Activated CD4-positive, alpha-beta T cell treated with anti-CD3 and anti-CD28 coated beads for 24 hours (primary cell): ENCODE results near the gene PTPRD.

Experiments used
- DNase-seq, 2 donors: peaks; one replicate each; pipeline ENCODE4 v3.0.0-alpha.2; 2020; ENCODE audit warnings: low read depth in 2 of 2

PTPRD gene

GRCh38 chr9:8831568-8831967, 1781.2 kb downstream of the PTPRD start:
- DNase-seq, result no peak

DNA sequence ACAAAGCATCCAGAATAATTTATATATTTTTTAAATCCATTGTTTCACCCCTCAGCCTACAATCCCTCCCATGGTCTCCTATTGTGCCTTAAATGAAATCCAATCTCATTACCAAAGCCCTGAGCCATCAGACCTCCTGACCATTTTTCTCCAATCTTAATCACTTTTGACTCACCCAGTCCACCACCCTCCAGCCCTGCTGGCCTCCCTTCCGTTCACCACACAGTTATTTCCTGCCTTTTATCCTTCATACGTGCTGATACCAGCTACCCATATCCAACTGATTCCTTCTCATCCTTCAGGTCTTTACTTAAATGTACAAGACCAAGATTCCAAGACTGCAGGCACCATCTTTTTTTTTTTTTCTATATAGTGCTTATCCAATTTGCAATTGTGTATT, 1786.5 kb downstream of the PTPRD start:
- no peak for DNase-seq

- no peak for DNase-seq
Measured at GRCh38 chr9:8825585-8826147, 1787.1 kb downstream of the PTPRD start.

- DNase-seq, result no peak
Measured at GRCh38 chr9:8823131-8823895, 1789.5 kb downstream of the PTPRD start.

GRCh38 chr9:8822667-8823025, 1790.2 kb downstream of the PTPRD start:
- no peak for DNase-seq

GRCh38 chr9:8821910-8822666, 1790.7 kb downstream of the PTPRD start:
- no peak for DNase-seq

DNA sequence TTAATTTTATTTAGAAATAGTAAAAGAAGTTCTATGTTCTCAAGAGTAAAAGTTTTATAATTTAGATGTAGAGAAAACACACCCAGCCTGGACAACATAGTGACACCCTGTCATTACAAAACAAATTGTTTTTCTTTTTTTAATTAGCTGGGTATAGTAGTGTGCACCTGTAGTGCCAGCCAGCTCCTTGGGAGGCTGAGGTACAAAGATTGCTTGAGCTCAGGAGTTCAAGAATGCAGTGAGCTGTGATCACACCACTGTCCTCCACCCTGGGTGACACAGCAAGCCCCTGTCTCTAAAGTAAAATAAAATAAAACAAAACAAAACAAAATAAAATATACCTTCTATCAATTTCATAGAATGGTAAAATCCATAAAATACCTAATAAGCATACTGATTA, 1795.5 kb downstream of the PTPRD start:
- DNase-seq, result no peak

DNA sequence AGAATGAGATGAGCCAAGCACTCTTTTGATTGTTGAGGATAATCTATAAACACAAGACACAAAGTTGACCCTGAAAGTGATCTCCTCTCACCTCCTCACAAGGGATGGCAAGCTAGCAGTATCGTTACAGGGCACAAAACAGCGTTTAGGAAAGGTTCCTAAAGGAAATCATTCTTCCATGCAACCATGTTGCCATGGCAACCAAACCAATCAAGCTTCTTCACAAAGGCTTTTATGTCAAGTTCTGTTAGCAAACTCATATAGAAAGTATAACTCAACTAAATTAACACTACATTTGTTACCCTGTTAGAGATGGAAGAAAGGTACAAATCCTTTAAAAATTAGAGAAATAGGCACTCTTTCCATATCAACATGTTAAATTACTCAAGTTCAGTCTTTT, 1796.4 kb downstream of the PTPRD start:
- DNase-seq, result no peak

GRCh38 chr9:8815931-8816330, 1796.9 kb downstream of the PTPRD start:
- DNase-seq, result no peak

- DNase-seq, result no peak
Measured at GRCh38 chr9:8815219-8815618, 1797.6 kb downstream of the PTPRD start.

DNA sequence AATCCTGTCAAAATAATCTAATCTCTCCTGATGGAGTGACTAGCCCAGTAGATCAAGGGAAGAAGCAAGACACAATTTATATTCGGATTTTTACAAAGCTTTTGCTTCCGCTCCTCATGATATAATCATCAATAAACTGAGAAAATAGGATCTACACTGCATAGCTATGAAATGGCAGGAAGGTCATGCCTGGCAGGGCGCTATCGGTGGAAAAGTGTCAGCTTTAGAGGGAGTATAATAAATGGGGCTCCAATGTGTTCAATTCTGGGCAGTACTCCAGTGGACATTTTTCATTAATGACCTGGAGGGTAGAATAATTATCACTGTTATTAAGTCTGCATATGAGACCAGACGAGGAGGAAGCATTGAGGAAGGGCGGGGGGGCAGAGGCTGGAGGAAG, 1799.9 kb downstream of the PTPRD start:
- no peak for DNase-seq

DNA sequence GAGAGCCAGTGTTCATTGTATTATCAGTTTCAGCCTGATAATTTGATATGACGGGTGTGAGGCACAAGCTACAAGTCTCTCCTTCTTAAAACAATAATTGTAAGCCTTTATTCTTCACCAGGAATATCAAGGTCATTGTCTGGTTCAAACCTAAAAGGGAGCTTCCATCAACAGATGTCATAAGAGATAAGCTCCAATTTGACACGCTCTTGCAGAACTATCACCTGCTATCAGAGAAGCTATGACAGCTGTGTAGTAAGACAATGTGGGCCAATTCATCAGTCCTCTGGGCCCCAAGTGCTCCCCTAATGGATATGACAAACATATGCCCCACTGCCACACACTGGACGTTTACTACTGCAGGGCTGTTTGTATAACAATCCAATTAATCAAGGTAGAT, 1803.1 kb downstream of the PTPRD start:
- no peak for DNase-seq

DNA sequence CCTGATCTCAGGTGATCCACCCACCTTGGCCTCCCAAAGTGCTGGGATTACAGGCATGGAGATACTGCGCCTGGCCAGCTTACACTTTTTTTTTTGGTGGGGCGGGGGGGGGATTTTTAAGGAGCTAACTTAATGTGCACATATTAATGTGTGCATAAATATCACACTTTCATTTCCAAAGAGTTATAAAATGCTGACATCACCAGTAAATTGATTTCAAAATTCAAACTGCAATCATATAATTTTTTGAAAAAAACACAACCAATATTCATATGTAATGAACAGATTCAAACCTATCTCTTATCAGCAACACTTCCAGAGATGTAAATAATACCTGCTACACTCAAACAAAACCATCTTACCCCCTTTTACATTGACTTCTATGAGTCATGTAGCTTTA, 1806.7 kb downstream of the PTPRD start:
- DNase-seq, result no peak

DNA sequence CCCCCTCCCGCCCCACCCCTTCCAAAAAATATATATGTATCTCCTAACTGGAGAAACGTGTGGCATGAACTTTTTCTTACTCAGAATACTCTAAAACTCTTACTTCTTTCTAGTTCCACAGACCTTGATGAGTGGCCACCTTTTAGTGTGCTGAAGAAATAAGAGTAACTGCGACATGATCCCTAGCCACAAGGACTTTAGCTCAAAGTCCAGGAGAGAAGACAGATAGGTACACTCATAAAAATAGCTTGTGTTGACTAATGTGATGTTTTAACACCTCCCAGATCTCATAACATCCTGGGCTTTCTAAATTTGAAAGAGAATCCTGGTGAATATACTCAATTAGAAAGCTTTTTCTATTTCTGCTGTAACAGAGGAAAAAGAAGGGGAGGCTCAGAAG, 1808.2 kb downstream of the PTPRD start:
- DNase-seq, result no peak

DNA sequence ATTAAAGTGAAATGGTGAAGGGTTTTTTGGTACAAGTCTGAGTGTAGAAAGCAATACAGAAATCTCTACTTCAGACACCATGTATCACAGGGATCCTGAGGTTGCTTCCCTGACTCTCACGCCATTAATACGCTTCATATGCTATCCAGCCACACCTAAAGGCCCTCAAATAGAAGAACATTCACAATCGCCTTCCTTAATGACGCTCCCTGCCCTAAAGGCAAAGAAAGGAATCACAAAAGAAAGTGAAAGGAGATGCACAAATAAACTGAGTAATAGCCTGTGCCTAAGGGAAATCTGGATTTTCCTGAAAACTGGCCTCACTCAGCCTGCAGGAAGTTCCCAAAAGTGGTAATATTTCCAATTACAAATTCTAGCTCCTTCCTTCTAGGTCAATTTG, 1810.6 kb downstream of the PTPRD start:
- DNase-seq, result no peak

DNA sequence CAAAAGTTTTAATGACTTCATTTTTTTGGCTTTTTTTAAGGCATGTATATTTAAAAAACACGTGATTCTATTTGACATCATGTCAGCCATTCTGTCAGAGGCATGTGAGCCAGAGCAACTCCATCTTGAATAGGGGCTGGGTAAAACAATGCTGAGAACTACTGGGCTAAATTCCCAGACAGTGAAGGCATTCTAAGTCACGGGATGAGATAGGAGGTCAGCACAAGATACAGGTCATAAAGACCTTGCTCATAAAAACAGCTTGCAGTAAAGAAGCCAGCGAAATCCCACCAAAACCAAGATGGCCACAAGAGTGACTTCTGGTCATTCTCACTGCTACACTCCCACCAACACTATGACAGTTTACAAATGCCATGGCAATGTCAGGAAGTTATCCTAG, 1812.6 kb downstream of the PTPRD start:
- no peak for DNase-seq

DNA sequence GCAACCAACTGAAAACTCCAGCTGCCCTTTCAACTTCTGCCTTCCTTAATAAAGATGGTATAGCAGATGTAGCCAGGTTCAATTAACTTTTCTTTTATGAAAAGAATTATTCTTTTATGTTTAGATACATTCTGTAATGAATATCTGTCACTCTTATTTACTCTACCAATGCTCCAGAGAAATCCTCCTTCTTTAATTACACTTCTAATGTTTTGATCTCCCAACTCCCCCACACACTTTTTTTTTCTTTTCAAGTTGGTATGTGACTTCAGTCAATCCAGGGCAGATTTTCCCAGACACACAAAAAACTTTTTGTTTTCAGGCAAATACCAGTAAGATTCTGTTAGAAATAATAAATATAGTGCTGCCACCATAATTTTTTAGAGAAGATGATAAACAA, 1813.2 kb downstream of the PTPRD start:
- no peak for DNase-seq

GRCh38 chr9:8799206-8799605, 1813.6 kb downstream of the PTPRD start:
- no peak for DNase-seq

DNA sequence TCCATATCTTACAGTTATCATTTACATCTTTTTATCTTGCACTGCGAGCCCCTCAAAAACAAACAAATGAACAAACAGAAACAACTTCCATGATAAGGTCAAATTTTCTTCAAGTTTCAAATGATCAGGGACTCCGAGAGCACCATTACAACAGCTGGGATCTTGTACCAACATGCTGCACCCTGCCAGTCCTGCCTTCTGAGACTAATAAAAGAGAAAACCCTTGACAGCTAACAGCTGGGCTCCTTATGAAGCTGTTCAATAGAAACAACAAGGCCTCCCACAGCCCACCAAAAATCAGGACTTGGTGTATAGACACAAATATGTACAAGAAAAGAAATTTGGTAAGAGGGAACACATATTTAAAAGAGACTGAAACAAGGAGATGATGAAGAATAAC, 1828.0 kb downstream of the PTPRD start:
- no peak for DNase-seq

GRCh38 chr9:8783941-8784340, 1828.9 kb downstream of the PTPRD start:
- no peak for DNase-seq

GRCh38 chr9:8782237-8782636, 1830.6 kb downstream of the PTPRD start:
- DNase-seq, result no peak

- no peak for DNase-seq
Measured at GRCh38 chr9:8781458-8781857, 1831.3 kb downstream of the PTPRD start.

DNA sequence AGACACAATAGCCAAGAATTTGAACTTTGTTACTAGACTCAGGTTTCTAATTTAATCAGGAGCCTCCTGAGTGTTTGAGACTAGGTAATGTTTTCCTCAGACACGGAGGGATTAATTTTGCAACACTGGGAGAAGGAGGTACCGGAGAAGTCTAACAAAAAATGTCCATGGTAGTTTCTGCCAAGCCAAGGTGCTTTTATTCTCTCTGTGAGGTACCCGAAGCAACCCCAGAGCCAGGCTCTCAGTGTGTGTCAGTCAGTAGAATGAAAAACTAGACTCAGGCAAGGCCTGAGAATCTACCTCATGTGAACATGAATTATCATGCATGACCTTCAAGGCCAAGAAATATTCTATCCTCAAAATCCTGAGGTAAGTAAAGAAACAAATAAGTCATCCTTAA, 1832.4 kb downstream of the PTPRD start:
- DNase-seq, result no peak
